BE2C (cell line): ENCODE measurements around the gene ATP4B.

Experiments used
- DNase-seq: peaks from one replicate; pipeline ENCODE4 v3.0.0-alpha.2; 2020
- H3K27me3 ChIP-seq: fragments of 250-450 bp; sonication (Bioruptor Pico); 2 replicates; pipeline ENCODE4 v1.5.1; 2020; ENCODE audit warnings: mild to moderate bottlenecking
- H3K36me3 ChIP-seq: fragments of 250-450 bp; sonication (Bioruptor Pico); 2 replicates; pipeline ENCODE4 v1.5.1; 2020; ENCODE audit warnings: mild to moderate bottlenecking
- H3K4me1 ChIP-seq: fragments of 250-450 bp; sonication (Bioruptor Pico); 2 replicates; pipeline ENCODE4 v1.5.1; 2020
- H3K4me3 ChIP-seq: 2 replicates; pipeline ENCODE4 v1.5.1; 2011; ENCODE audit warnings: low read depth, low read length
- H3K9me3 ChIP-seq: fragments of 250-450 bp; sonication (Bioruptor Pico); 2 replicates; pipeline ENCODE4 v1.5.1; 2020
- CTCF ChIP-seq: IDR thresholded peaks from 2 replicates; pipeline ENCODE4 v1.5.1; 2012; ENCODE audit warnings: mild to moderate bottlenecking, low read depth, low read length

Gene ATP4B

DNA sequence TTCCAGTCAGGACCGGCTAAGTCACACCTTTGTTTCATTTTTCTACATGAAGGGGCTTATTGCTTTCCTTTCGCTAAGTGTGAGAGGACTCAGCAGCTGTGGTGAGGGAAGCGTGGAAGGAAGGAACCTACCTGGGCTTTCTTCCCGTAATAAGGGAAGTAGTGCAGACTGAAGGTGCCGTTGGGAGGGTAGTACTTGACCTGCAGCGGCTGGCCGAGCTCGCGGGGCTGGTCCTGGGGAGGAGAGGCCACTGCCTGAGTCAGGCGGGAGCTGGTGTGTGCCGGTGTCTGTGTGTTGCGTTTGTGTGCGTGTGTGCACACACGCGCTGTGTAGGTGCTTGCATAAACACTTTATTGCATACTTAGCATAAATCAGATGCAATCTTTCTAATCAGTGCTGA lies 7.7 kb downstream of the ATP4B start:
- no peaks in the 10 kb centered on the region for H3K27me3 ChIP-seq

GRCh38 chr13:113649212-113649611 lies 8.8 kb downstream of the ATP4B start:
- DNase-seq: peak; percentile 4
- H3K27me3 ChIP-seq: no peaks in the 10 kb centered on the region
- H3K4me3 ChIP-seq: no peak overlapping the region
- TF ChIP-seq CTCF: no peak
- H3K9me3 ChIP-seq: no peaks in the 10 kb centered on the region
- H3K36me3 ChIP-seq: peaks cover 11% of the 10 kb centered on the region
- peaks cover 10% of the 10 kb centered on the region for H3K4me1 ChIP-seq

More for the DNA sequence above, 7.7 kb downstream of the ATP4B start:
- TF ChIP-seq CTCF: no peak
- DNase-seq: peak; percentile 6
- Histone ChIP-seq H3K4me3 (no peak overlapping the region), H3K9me3 (no peaks in the 10 kb centered on the region), H3K36me3 (peaks cover 5% of the 10 kb centered on the region; the same call in 1 of the 2 replicates), H3K4me1 (peaks cover 10% of the 10 kb centered on the region)

- Histone ChIP-seq H3K9me3 (no peaks in the 10 kb centered on the region), H3K36me3 (peaks cover 11% of the 10 kb centered on the region), H3K4me3 (no peak overlapping the region), H3K27me3 (no peaks in the 10 kb centered on the region), H3K4me1 (peaks cover 7% of the 10 kb centered on the region)
- peak; percentile 2 for DNase-seq
- TF ChIP-seq CTCF: no peak
Measured at GRCh38 chr13:113648216-113648610, 9.8 kb downstream of the ATP4B start.

DNA sequence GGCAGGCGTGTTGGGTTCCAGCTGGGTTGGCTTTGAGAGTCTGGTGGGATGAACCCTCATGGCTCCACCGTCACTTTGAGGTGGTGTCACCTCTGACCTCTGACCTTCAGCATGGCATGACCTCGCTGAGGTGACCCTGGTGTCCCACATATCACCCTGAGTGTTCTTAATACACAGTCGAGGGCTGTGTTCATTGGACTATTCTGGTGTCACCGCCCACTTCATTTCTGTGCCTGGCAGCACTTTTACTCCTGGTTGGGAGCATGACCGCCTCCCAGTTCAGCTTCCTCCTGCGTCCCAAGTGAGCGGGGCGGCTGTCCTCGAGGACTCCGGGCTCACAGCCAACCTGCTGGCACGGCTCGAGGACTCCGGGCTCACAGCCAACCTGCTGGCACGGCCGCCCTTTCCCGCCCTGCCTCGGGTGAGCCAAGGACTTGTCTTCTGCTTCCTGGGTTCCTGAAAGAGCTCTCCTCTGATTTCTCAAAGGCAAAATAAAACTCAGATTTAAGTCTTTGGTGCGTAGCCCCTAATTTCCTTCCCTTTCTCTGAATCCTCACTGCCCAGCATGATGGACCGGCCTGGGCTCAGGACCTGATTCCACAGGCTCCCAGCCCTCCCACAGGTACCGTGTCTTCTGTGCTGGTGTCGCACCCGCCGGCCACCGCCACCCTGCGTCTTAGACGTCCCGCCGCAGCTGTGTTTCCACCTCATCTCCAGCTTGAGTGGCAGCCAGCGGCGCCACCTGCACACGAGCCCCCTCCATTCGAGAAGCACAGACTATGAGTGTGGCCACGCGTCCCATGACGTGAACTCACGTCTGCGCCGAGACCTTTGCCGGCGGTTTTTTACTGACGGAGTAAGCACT lies 10.4 kb downstream of the ATP4B start:
- DNase-seq: peak; percentile 77
- H3K36me3 ChIP-seq: peaks cover 17% of the 10 kb centered on the region
- no peak overlapping the region for H3K4me3 ChIP-seq
- H3K9me3 ChIP-seq: no peaks in the 10 kb centered on the region
- no peaks in the 10 kb centered on the region for H3K27me3 ChIP-seq
- H3K4me1 ChIP-seq: peaks cover 2% of the 10 kb centered on the region; the same call in 1 of the 2 replicates
- no peak for TF ChIP-seq CTCF

DNA sequence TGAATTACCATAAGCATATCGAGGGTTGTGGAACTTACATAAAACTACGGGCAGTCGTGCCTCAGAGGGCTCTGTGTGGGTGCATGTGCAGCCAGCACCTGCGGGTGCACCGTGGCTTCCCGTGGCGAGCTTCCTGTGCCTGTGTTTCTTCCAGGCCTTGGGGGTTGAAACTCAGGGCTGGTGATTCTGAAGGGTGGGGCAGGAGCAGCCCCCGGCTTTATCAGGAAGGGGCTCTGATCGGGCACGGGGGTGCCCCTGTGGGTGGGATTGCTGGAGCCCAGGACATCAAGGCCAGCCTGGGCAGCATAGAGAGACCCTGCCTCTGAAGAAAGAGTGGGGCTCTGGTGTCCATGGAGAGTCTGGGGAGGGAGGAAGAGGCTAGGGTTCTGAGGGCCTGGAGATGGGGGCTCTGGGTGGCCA lies 11.1 kb downstream of the ATP4B start:
- H3K4me3 ChIP-seq: no peak overlapping the region
- peaks cover 2% of the 10 kb centered on the region; the same call in 1 of the 2 replicates for H3K4me1 ChIP-seq
- no peaks in the 10 kb centered on the region for H3K9me3 ChIP-seq
- H3K27me3 ChIP-seq: no peaks in the 10 kb centered on the region
- peaks cover 23% of the 10 kb centered on the region for H3K36me3 ChIP-seq
- peak; percentile 7 for DNase-seq
- no peak for TF ChIP-seq CTCF

DNA sequence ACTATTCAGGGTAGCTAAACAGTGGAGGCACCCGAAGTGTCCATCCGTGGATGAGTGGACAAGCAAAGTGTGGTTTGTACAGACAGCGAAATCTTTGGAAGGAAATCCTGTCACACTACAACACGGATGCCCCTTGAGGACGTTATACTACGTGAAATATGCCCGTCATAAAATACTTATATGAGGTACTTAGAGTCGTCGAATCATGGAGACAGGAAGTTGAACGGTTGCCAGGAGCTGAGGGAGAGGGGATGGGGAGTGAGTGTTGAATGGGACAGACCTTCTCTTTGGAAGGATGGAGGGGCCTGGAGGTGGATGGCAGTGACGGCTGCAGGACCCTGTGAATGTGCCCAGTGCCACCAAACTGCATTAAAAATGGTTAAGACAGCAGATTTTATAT lies 11.6 kb downstream of the ATP4B start:
- Histone ChIP-seq H3K27me3 (no peaks in the 10 kb centered on the region), H3K4me3 (no peak overlapping the region), H3K36me3 (peaks cover 29% of the 10 kb centered on the region), H3K4me1 (peaks cover 2% of the 10 kb centered on the region; the same call in 1 of the 2 replicates), H3K9me3 (no peaks in the 10 kb centered on the region)
- no peak for TF ChIP-seq CTCF
- peak; percentile 8 for DNase-seq
